ENCODE results near the gene NFIC.
"Not testable (repeated sequence)": the region's sequence is repeated elsewhere in the genome, so short reads cannot be mapped to it uniquely, and the experiment has no call there.

DNA sequence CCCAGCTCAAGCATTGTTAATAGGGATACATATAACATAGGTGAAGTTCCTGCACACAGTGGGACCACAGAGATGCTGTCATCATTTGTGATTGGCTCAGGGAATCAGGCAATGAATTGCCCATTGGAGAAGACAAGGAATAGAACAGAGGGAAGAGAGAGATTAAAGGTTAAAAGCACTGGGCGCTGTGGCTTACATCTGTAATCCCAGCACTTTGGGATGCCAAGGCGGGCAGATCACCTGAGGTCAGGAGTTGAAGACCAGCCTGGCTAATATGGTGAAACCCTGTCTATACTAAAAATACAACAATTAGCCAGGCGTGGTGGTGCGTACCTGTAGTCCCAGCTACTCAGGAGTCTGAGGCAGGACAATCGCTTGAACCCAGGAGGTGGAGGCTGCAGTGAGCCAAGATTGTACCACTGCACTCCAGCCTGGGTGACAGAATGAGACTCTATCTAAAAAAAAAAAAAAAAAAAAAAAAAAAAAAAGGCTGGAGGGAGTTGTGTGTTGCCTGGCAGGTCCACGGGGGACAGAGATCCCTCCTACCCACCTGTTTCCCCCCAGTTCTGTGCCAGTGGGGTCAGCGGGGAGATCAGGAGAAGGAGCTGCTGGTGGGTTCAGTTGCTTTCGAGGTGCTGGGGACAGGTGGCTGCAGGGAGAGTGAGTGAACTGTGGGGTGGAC is 31.5 kb upstream of the NFIC start:
- TF ChIP-seq, protein P1, sequence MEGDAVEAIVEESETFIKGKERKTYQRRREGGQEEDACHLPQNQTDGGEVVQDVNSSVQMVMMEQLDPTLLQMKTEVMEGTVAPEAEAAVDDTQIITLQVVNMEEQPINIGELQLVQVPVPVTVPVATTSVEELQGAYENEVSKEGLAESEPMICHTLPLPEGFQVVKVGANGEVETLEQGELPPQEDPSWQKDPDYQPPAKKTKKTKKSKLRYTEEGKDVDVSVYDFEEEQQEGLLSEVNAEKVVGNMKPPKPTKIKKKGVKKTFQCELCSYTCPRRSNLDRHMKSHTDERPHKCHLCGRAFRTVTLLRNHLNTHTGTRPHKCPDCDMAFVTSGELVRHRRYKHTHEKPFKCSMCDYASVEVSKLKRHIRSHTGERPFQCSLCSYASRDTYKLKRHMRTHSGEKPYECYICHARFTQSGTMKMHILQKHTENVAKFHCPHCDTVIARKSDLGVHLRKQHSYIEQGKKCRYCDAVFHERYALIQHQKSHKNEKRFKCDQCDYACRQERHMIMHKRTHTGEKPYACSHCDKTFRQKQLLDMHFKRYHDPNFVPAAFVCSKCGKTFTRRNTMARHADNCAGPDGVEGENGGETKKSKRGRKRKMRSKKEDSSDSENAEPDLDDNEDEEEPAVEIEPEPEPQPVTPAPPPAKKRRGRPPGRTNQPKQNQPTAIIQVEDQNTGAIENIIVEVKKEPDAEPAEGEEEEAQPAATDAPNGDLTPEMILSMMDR (IDR thresholded peaks at IDR 0.05; ENCODE audit: low read depth, low read length, poor library complexity, severe bottlenecking), result not testable (repeated sequence)
- TF ChIP-seq EZH2phosphoT487 (IDR thresholded peaks at IDR 0.05; ENCODE audit: borderline replicate concordance, low read length), result not testable (repeated sequence)

Data from DOHH2 (cell line).